Measurements from ENCODE around the gene UBE2F. TPM values are rescaled to one million over a fixed set of nuclear protein-coding genes. Genes with fewer than 3 reads are reported as not detected.
"Not testable (repeated sequence)": the region's sequence is repeated elsewhere in the genome, so short reads cannot be mapped to it uniquely, and the experiment has no call there.

Gene UBE2F
- total RNA-seq, 1 experiment from 2014 or later = 51.2 TPM

- peaks cover 51% of the 10 kb centered on the region for H3K36me3 ChIP-seq (ENCODE audit: insufficient read depth, low read length, poor library complexity, severe bottlenecking)
- POLR2A ChIA-PET (ENCODE audit: low non-redundant PET) = no interaction called here
- CTCF ChIA-PET = no interaction called here
- DNase-seq (ENCODE audit: low spot score) = no peak
- H3K27ac ChIP-seq (ENCODE audit: low read depth, low read length, poor library complexity, severe bottlenecking) = no peak overlapping the region
- H3K9me3 ChIP-seq (ENCODE audit: low read depth, low read length, poor library complexity, severe bottlenecking) = no peaks in the 10 kb centered on the region
- TF ChIP-seq EZH2 (IDR thresholded peaks at IDR 0.05; ENCODE audit: borderline replicate concordance, low read depth, low read length, poor library complexity, severe bottlenecking) = no peak
- TF ChIP-seq, protein P1, sequence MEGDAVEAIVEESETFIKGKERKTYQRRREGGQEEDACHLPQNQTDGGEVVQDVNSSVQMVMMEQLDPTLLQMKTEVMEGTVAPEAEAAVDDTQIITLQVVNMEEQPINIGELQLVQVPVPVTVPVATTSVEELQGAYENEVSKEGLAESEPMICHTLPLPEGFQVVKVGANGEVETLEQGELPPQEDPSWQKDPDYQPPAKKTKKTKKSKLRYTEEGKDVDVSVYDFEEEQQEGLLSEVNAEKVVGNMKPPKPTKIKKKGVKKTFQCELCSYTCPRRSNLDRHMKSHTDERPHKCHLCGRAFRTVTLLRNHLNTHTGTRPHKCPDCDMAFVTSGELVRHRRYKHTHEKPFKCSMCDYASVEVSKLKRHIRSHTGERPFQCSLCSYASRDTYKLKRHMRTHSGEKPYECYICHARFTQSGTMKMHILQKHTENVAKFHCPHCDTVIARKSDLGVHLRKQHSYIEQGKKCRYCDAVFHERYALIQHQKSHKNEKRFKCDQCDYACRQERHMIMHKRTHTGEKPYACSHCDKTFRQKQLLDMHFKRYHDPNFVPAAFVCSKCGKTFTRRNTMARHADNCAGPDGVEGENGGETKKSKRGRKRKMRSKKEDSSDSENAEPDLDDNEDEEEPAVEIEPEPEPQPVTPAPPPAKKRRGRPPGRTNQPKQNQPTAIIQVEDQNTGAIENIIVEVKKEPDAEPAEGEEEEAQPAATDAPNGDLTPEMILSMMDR (conservative IDR thresholded peaks at IDR 0.05; ENCODE audit: low read depth, low read length) = no peak
- no peak overlapping the region for H3K4me3 ChIP-seq (ENCODE audit: low read depth, low read length, poor library complexity, severe bottlenecking)
- no TSS peak for BruUV-seq (replicated peaks)
- no peaks in the 10 kb centered on the region for H3K27me3 ChIP-seq (replicated peaks; ENCODE audit: insufficient read depth, low read depth, low read length, poor library complexity)
- intact Hi-C loops (cut with micrococcal nuclease; ENCODE audit: unreplicated experiment) = loop anchor here (10.0 kb wide), 1 partner anchor 210 kb away; the partner anchor contains the start of gene RAMP1
- H3K4me1 ChIP-seq (ENCODE audit: insufficient read depth, low read length, poor library complexity, severe bottlenecking) = peaks cover 4% of the 10 kb centered on the region
Observed at GRCh38 chr2:238065071-238065846, 98.4 kb downstream of the UBE2F start.

GRCh38 chr2:238066218-238066617, 99.4 kb downstream of the UBE2F start:
- H3K4me3 ChIP-seq (ENCODE audit: low read depth, low read length, poor library complexity, severe bottlenecking) = no peak overlapping the region
- no peak for DNase-seq (ENCODE audit: low spot score)
- POLR2A ChIA-PET (ENCODE audit: low non-redundant PET) = no interaction called here
- peaks cover 4% of the 10 kb centered on the region for H3K4me1 ChIP-seq (ENCODE audit: insufficient read depth, low read length, poor library complexity, severe bottlenecking)
- H3K27ac ChIP-seq (ENCODE audit: low read depth, low read length, poor library complexity, severe bottlenecking) = no peak overlapping the region
- peaks cover 51% of the 10 kb centered on the region for H3K36me3 ChIP-seq (ENCODE audit: insufficient read depth, low read length, poor library complexity, severe bottlenecking)
- H3K27me3 ChIP-seq (replicated peaks; ENCODE audit: insufficient read depth, low read depth, low read length, poor library complexity) = no peaks in the 10 kb centered on the region
- TF ChIP-seq, protein P1 (conservative IDR thresholded peaks at IDR 0.05; ENCODE audit: low read depth, low read length) = no peak
- no peak for TF ChIP-seq EZH2 (IDR thresholded peaks at IDR 0.05; ENCODE audit: borderline replicate concordance, low read depth, low read length, poor library complexity, severe bottlenecking)
- CTCF ChIA-PET = no interaction called here
- H3K9me3 ChIP-seq (ENCODE audit: low read depth, low read length, poor library complexity, severe bottlenecking) = no peaks in the 10 kb centered on the region
- no TSS peak for BruUV-seq (replicated peaks)
- intact Hi-C loops (cut with micrococcal nuclease; ENCODE audit: unreplicated experiment) = loop anchor here (10.0 kb wide), 1 partner anchor 211 kb away; the partner anchor contains the start of gene RAMP1

- POLR2A ChIA-PET (ENCODE audit: low non-redundant PET); H3K4me3 ChIP-seq (ENCODE audit: low read depth, low read length, poor library complexity, severe bottlenecking); CTCF ChIA-PET; H3K4me1 ChIP-seq (ENCODE audit: insufficient read depth, low read length, poor library complexity, severe bottlenecking); H3K27me3 ChIP-seq (replicated peaks; ENCODE audit: insufficient read depth, low read depth, low read length, poor library complexity); H3K27ac ChIP-seq (ENCODE audit: low read depth, low read length, poor library complexity, severe bottlenecking); BruUV-seq (replicated peaks); DNase-seq (ENCODE audit: low spot score); H3K9me3 ChIP-seq (ENCODE audit: low read depth, low read length, poor library complexity, severe bottlenecking): not testable (repeated sequence)
- intact Hi-C loops (cut with micrococcal nuclease; ENCODE audit: unreplicated experiment) = loop anchor here (10.0 kb wide), 1 partner anchor 212 kb away; the partner anchor contains the start of gene RAMP1
- peaks cover 56% of the 10 kb centered on the region for H3K36me3 ChIP-seq (ENCODE audit: insufficient read depth, low read length, poor library complexity, severe bottlenecking)
Observed at GRCh38 chr2:238066718-238067117, 99.9 kb downstream of the UBE2F start.

Measured in A673 (cell line).